Heart left ventricle (tissue), 13 donors: ENCODE results near the gene HID1.

Experiments used
- POLR2A ChIP-seq, 2 donors: fragments of 450-650 bp; IDR thresholded peaks; one replicate each; pipeline ENCODE4 v1.6.1; 2017; ENCODE audit warnings: antibody characterized with exemption in 2 of 2, mild to moderate bottlenecking in 2 of 2, moderate library complexity in 2 of 2
- TF ChIP-seq, protein P1 (sequence below), 12 donors: fragments of 200-600 bp; sonication (generic) in 4 of 12; IDR thresholded peaks; one replicate each; pipeline versions ENCODE4 v1.5.0 to v1.8.0; 2018 to 2022; ENCODE audit warnings: antibody characterized with exemption in 12 of 12, mild to moderate bottlenecking in 5 of 12
- donor health status: ischemic (EF 13 %, LVEDD 7.1; RV severe dilation, severe dysfunction).
- donor health status: DM: no; HTN: yes; CAD: no.
- donor health status: DM: no; HTN: no; CAD: no.
- donor health status: ischemic (EF 25% LVEDD 6.9; RV normal size, moderate dysfunction).
- donor health status: ischemic (EF 25% LVEDD 5.7; RV mildly dilated, moderate dysfunction).
- donor health status: ischemic (EF 35%, LVEDD 5.7; RV mildly dilated, moderate dysfunction).
- donor health status: nonischemic (EF 11% LVEDD 7.7; RV severe dilation, severe dysfunction).
- donor health status: DM: yes; HTN: yes; CAD: no.
- donor health status: PGD.
- donor health status: ischemic (EF 29% LVEDD 5.4; RV normal size, mild dysfunction).
- donor health status: nonischemic (EF 23%, LVEDD 6.1; RV moderate dilation, normal function).

DNA sequence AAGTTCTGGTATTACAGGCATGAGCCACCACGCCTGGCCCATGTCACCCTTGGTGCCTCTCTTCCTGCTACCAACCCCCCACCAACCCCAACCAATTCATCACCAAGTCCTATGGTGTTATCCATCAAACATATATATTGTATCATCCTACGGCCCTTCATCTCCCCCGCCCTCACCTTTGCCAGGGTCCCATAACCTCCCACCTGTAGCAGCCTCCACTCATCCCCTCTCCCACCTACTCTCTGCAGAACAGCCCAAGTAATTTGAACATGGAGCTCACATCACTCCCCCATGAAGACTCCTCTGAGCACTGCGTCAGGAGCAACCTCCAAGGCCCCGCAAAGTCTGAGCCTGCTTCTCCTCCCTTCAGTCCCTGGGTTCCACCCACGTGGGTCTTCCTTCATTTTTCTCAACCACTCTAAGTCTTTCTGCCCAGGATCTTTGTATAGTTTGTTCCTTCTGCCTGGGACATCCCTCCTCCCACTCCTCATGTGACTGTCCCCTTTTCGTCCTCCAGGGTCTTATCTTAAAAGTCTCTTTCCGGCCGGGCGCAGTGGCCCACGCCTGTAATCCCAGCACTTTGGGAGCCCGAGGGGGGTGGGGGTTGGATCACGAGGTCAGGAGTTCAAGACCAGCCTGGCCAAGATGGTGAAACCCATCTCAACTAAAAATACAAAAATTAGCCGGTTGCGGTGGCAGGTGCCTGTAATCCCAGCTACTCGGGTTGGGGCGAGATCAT is 7.0 kb upstream of the HID1 start:
- no peak for TF ChIP-seq POLR2A (IDR thresholded peaks at IDR 0.05)
- TF ChIP-seq, protein P1, sequence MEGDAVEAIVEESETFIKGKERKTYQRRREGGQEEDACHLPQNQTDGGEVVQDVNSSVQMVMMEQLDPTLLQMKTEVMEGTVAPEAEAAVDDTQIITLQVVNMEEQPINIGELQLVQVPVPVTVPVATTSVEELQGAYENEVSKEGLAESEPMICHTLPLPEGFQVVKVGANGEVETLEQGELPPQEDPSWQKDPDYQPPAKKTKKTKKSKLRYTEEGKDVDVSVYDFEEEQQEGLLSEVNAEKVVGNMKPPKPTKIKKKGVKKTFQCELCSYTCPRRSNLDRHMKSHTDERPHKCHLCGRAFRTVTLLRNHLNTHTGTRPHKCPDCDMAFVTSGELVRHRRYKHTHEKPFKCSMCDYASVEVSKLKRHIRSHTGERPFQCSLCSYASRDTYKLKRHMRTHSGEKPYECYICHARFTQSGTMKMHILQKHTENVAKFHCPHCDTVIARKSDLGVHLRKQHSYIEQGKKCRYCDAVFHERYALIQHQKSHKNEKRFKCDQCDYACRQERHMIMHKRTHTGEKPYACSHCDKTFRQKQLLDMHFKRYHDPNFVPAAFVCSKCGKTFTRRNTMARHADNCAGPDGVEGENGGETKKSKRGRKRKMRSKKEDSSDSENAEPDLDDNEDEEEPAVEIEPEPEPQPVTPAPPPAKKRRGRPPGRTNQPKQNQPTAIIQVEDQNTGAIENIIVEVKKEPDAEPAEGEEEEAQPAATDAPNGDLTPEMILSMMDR (IDR thresholded peaks at IDR 0.05) = no peak
